HCT116 (cell line): Measurements from ENCODE around the gene PCNX1. TPM values are rescaled to one million over a fixed set of nuclear protein-coding genes. Genes with fewer than 3 reads are reported as not detected.

Source experiments
- ATAC-seq: fragments of 200-7000 bp; cut with Tn5 transposase; 2 replicates; pipeline ENCODE4 v1.9.1; 2020; ENCODE audit warnings: mild to moderate bottlenecking, moderate library complexity
- BruUV-seq: library from RNA; stranded (reverse); fragments of 400-500 nt; replicated peaks from 2 replicates; lab custom pipeline; 2021; lab: Mats Ljungman, UMichigan
- CTCF ChIA-PET: fragments of 300-600 bp; sonication (Branson Sonifier 250); formaldehyde crosslinking; loops from one replicate; lab custom pipeline; 2021; ENCODE audit warnings: antibody characterized with exemption; lab: Charles Lee
- POLR2A ChIA-PET: fragments of 300-600, 350-600 bp; sonication (Branson Sonifier 250); formaldehyde crosslinking; loops from one replicate; lab custom pipeline; 2021; ENCODE audit warnings: antibody characterized with exemption; lab: Charles Lee
- RAD21 ChIA-PET, 2 experiments: fragments of 300-600 bp; sonication (Branson Sonifier 250); formaldehyde crosslinking; loops; one replicate each; lab custom pipeline; 2023; ENCODE audit warnings: low total read pairs in 2 of 2; ENCODE audit not compliant: uncharacterized antibody in 2 of 2, unreplicated experiment in 2 of 2, low non-redundant PET in 1 of 2; lab: Charles Lee
- DNase-seq: peaks from one replicate; pipeline ENCODE4 v3.0.0-alpha.2; 2010; ENCODE audit warnings: low read depth, low spot score
- H2AFZ ChIP-seq: fragments of 200-600 bp; shearing (Covaris generic), sonication (generic); 2 replicates; pipeline ENCODE4 v1.6.1; 2017; ENCODE audit warnings: low read depth, mixed run types, mixed read lengths, antibody characterized with exemption, low read length; ENCODE audit not compliant: poor library complexity, severe bottlenecking
- H3K27ac ChIP-seq: 2 replicates; pipeline ENCODE4 v1.5.1; 2012; ENCODE audit warnings: low read depth, low read length
- H3K27me3 ChIP-seq: fragments of 200-600 bp; sonication (generic); 2 replicates; pipeline ENCODE4 v1.6.1; 2016; ENCODE audit warnings: mixed run types, low read length, mixed read lengths; ENCODE audit not compliant: insufficient read depth
- H3K36me3 ChIP-seq, 2 experiments: fragments of 200-500 bp in 1 of 2; fragments of 200-600 bp in 1 of 2; sonication (Bioruptor generic) in 1 of 2; sonication (generic) in 1 of 2; 2 replicates each; pipeline versions ENCODE4 v1.5.1 to v1.6.1; 2014 to 2016; ENCODE audit warnings: low read length in 2 of 2, inconsistent platforms in 1 of 2, mixed read lengths in 1 of 2, mixed run types in 1 of 2; ENCODE audit not compliant: insufficient read depth in 2 of 2, control insufficient read depth in 1 of 2
- H3K4me1 ChIP-seq, 2 experiments: fragments of 200-600 bp in 1 of 2; sonication (generic) in 1 of 2; 2 replicates each; pipeline versions ENCODE4 v1.5.1 to v1.6.1; 2012 to 2017; ENCODE audit warnings: low read length in 2 of 2, inconsistent platforms in 1 of 2, mild to moderate bottlenecking in 1 of 2, mixed read lengths in 1 of 2, mixed run types in 1 of 2, moderate library complexity in 1 of 2; ENCODE audit not compliant: insufficient read depth in 2 of 2, control insufficient read depth in 1 of 2
- H3K4me2 ChIP-seq: fragments of 200-600 bp; sonication (generic); 2 replicates; pipeline ENCODE4 v1.6.1; 2017; ENCODE audit warnings: mixed run types, low read length, mixed read lengths
- H3K4me3 ChIP-seq, 2 experiments: fragments of 200-600 bp in 1 of 2; sonication (generic) in 1 of 2; replicated peaks in 1 of 2; 2 replicates each; pipeline ENCODE4 v1.5.1; 2011 to 2016; ENCODE audit warnings: low read length in 2 of 2, control low read depth in 1 of 2, low read depth in 1 of 2, mild to moderate bottlenecking in 1 of 2, mixed read lengths in 1 of 2, mixed run types in 1 of 2
- H3K79me2 ChIP-seq: fragments of 200-600 bp; sonication (generic); 2 replicates; pipeline ENCODE4 v1.6.1; 2017; ENCODE audit warnings: mild to moderate bottlenecking, mixed run types, low read length, moderate library complexity, mixed read lengths; ENCODE audit not compliant: insufficient read depth
- H3K9ac ChIP-seq: fragments of 200-600 bp; sonication (generic); 2 replicates; pipeline ENCODE4 v1.6.1; 2016; ENCODE audit warnings: low read length, mixed read lengths
- H3K9me2 ChIP-seq: fragments of 200-600 bp; sonication (generic), shearing (Covaris generic); 2 replicates; pipeline ENCODE4 v1.6.1; 2017; ENCODE audit warnings: mixed run types, mild to moderate bottlenecking, moderate library complexity; ENCODE audit not compliant: insufficient read depth
- H3K9me3 ChIP-seq, 2 experiments: fragments of 200-500 bp in 1 of 2; fragments of 200-600 bp in 1 of 2; sonication (Bioruptor generic) in 1 of 2; sonication (generic) in 1 of 2; 2 replicates each; pipeline ENCODE4 v1.6.1; 2014 to 2017; ENCODE audit warnings: low read length in 2 of 2, mixed read lengths in 2 of 2, inconsistent platforms in 1 of 2, low read depth in 1 of 2, mild to moderate bottlenecking in 1 of 2, mixed run types in 1 of 2, moderate library complexity in 1 of 2; ENCODE audit not compliant: control insufficient read depth in 1 of 2, insufficient read depth in 1 of 2
- H4K20me1 ChIP-seq: fragments of 200-600 bp; sonication (generic), shearing (Covaris generic); 2 replicates; pipeline ENCODE4 v1.6.1; 2017; ENCODE audit warnings: mixed run types, mild to moderate bottlenecking, moderate library complexity; ENCODE audit not compliant: insufficient read depth
- CBX3 ChIP-seq: IDR thresholded peaks from 2 replicates; pipeline ENCODE4 v1.6.1; 2012; ENCODE audit warnings: low read depth
- CEBPB ChIP-seq: IDR thresholded peaks from 2 replicates; pipeline ENCODE4 v1.6.1; 2012; ENCODE audit warnings: low read depth
- EGR1 ChIP-seq: IDR thresholded peaks from 2 replicates; pipeline ENCODE4 v1.6.1; 2012; ENCODE audit warnings: low read depth
- EZH2 ChIP-seq: fragments of 200-600 bp; sonication (generic); IDR thresholded peaks from 2 replicates; pipeline ENCODE4 v1.6.1; 2017; ENCODE audit warnings: antibody characterized with exemption, mixed run types
- EZH2phosphoT487 ChIP-seq: fragments of 200-600 bp; IDR thresholded peaks from 2 replicates; pipeline ENCODE4 v1.6.1; 2018; ENCODE audit warnings: antibody characterized with exemption, borderline replicate concordance
- FOSL1 ChIP-seq: IDR thresholded peaks from 2 replicates; pipeline ENCODE4 v1.6.1; 2012; ENCODE audit warnings: low read depth
- JUND ChIP-seq: IDR thresholded peaks from 2 replicates; pipeline ENCODE4 v1.6.1; 2012
- MAX ChIP-seq: IDR thresholded peaks from 2 replicates; pipeline ENCODE4 v1.6.1; 2012
- POLR2AphosphoS5 ChIP-seq: IDR thresholded peaks from 2 replicates; pipeline ENCODE4 v1.6.1; 2011; ENCODE audit warnings: mild to moderate bottlenecking, low read depth, low read length, moderate library complexity
- RAD21 ChIP-seq: IDR thresholded peaks from 2 replicates; pipeline ENCODE4 v1.6.1; 2012; ENCODE audit warnings: low read depth, mild to moderate bottlenecking
- SIN3A ChIP-seq: IDR thresholded peaks from 2 replicates; pipeline ENCODE4 v1.6.1; 2012; ENCODE audit warnings: low read depth
- SP1 ChIP-seq: IDR thresholded peaks from 2 replicates; pipeline ENCODE4 v1.6.1; 2012; ENCODE audit warnings: low read depth
- SRF ChIP-seq: IDR thresholded peaks from 2 replicates; pipeline ENCODE4 v1.6.1; 2012; ENCODE audit warnings: low read depth
- YY1 ChIP-seq: IDR thresholded peaks from 2 replicates; pipeline ENCODE4 v1.6.1; 2011; ENCODE audit warnings: low read length, low read depth, moderate library complexity, mild to moderate bottlenecking; ENCODE audit not compliant: insufficient replicate concordance; ENCODE audit errors: extremely low read depth
- ZBTB33 ChIP-seq: IDR thresholded peaks from 2 replicates; pipeline ENCODE4 v1.6.1; 2011; ENCODE audit warnings: mild to moderate bottlenecking, low read length, moderate library complexity; ENCODE audit not compliant: insufficient replicate concordance; ENCODE audit errors: extremely low read depth
- ZFX ChIP-seq: fragments of 450-650 bp; IDR thresholded peaks from 2 replicates; pipeline ENCODE4 v1.6.1; 2017
- ZNF274 ChIP-seq: fragments of 200-500 bp; sonication (Bioruptor generic); IDR thresholded peaks from 2 replicates; pipeline ENCODE4 v1.6.1; 2014; ENCODE audit warnings: mild to moderate bottlenecking, low read depth, low read length, inconsistent platforms
- intact Hi-C: fragments of 100-400 bp; cut with micrococcal nuclease; formaldehyde crosslinking; loops from 2 replicates; pipeline ENCODE4 v1.10.0; 2022
- total RNA-seq: library from RNA; stranded (reverse); gene quantifications from one replicate; pipeline ENCODE4 v1.2.1, GENCODE V29; 2021; ENCODE audit not compliant: unreplicated experiment
- TF ChIP-seq, protein P1 (sequence below): IDR thresholded peaks from 2 replicates; pipeline ENCODE4 v1.6.1; 2012

The PCNX1 gene
- total RNA-seq, 1 experiment from 2014 or later, result 52.2 TPM

GRCh38 chr14:71150737-71151136 is 243.5 kb downstream of the PCNX1 start:
- no peaks in the 10 kb centered on the region for H3K9me2 ChIP-seq
- RAD21 ChIA-PET, result no interaction called here

DNA sequence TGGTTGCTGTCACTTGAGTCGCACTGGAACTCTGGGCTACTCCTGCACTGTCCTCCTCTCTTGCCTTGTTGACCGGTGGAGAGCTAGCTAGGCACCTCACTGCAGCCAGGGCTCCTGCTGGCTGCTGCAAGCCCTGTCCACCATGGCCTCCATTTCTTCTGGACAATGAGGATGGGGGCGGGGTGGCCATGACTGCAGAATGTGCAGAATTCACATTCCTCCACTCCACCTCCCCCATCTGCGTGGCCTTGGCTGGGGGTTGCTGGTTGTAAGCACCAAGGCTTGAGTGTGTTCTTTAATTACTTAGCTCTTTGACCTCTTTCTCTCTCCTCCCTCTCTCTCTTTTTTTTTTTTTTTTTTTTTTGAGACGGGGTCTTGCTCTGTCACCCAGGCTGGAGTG is 248.5 kb downstream of the PCNX1 start:
- Histone ChIP-seq H3K27ac (no peak overlapping the region), H3K4me1 (no peaks in the 10 kb centered on the region), H3K36me3 (no peaks in the 10 kb centered on the region), H3K9ac (no peak overlapping the region), H2AFZ (no peak overlapping the region), H3K79me2 (no peaks in the 10 kb centered on the region), H4K20me1 (no peaks in the 10 kb centered on the region), H3K27me3 (no peaks in the 10 kb centered on the region), H3K9me2 (no peaks in the 10 kb centered on the region), H3K4me3 (no peak overlapping the region), H3K4me2 (no peak overlapping the region), H3K9me3 (0 out of 4 replicates have a peak, but pooled peaks cover 0 to under 1% of the 10 kb centered on the region in 2 experiments)
- RAD21 ChIA-PET, result no interaction called here
- intact Hi-C loops, result no loop called here
- ATAC-seq, result no peak
- DNase-seq, result no peak
- POLR2A ChIA-PET, result no interaction called here
- CTCF ChIA-PET, result no interaction called here
- BruUV-seq, result no TSS peak
- TF ChIP-seq SRF (no peak), ZFX (no peak), ZNF274 (no peak), SP1 (no peak), EZH2phosphoT487 (no peak), MAX (no peak), SIN3A (no peak), CBX3 (no peak), YY1 (no peak), CEBPB (no peak), JUND (no peak), FOSL1 (no peak), POLR2AphosphoS5 (no peak), RAD21 (no peak), EGR1 (no peak)
- TF ChIP-seq, protein P1, sequence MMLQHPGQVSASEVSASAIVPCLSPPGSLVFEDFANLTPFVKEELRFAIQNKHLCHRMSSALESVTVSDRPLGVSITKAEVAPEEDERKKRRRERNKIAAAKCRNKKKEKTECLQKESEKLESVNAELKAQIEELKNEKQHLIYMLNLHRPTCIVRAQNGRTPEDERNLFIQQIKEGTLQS, result no peak

More at GRCh38 chr14:71150737-71151136, 243.5 kb downstream of the PCNX1 start:
- ChIA-PET POLR2A (no interaction called here), CTCF (no interaction called here)
- no peak overlapping the region for H3K27ac ChIP-seq
- no peak for TF ChIP-seq JUND
- no peak for TF ChIP-seq EZH2phosphoT487
- no peak for TF ChIP-seq FOSL1
- no peak for TF ChIP-seq EZH2
- TF ChIP-seq SP1, result no peak
- no peak for TF ChIP-seq POLR2AphosphoS5
- no peak for TF ChIP-seq ZBTB33
- H2AFZ ChIP-seq, result no peak overlapping the region
- no peak for DNase-seq
- H4K20me1 ChIP-seq, result no peaks in the 10 kb centered on the region
- no peaks in the 10 kb centered on the region for H3K79me2 ChIP-seq
- no peak overlapping the region for H3K4me3 ChIP-seq
- no peaks in the 10 kb centered on the region for H3K4me1 ChIP-seq
- no peaks in the 10 kb centered on the region for H3K9me3 ChIP-seq
- H3K36me3 ChIP-seq, result no peaks in the 10 kb centered on the region
- ATAC-seq, result no peak
- no peak overlapping the region for H3K4me2 ChIP-seq
- H3K27me3 ChIP-seq, result no peaks in the 10 kb centered on the region
- no TSS peak for BruUV-seq
- intact Hi-C loops, result no loop called here
- no peak overlapping the region for H3K9ac ChIP-seq
